Measurements from ENCODE around the gene YEATS4.

YEATS4 gene

GRCh38 chr12:69435644-69436043 is 76.1 kb downstream of the YEATS4 start:
- no peak for DNase-seq (ENCODE audit: low read depth)

- DNase-seq (ENCODE audit: low read depth) = no peak
Observed at GRCh38 chr12:69437073-69437472, 77.5 kb downstream of the YEATS4 start.

DNA sequence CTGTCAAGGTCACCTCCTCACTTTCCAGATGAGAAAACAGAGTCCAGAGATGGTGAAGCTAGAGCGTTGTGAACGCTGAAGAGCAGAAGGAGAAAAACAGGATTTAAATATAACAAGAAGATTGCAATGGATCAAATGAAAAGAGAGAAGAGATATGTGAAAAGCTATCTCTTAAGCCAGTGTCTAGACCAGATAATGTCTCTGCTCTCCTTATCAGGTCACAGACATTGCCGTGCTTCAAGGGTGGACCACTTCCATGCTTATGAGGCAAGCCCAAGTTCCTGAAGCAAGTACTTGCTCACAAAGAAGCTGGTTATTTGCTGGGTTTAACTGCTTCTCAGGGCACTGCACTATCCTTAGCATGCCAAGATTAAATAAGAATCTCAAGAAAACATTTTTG is 79.0 kb downstream of the YEATS4 start:
- no peak for DNase-seq (ENCODE audit: low read depth)

DNA sequence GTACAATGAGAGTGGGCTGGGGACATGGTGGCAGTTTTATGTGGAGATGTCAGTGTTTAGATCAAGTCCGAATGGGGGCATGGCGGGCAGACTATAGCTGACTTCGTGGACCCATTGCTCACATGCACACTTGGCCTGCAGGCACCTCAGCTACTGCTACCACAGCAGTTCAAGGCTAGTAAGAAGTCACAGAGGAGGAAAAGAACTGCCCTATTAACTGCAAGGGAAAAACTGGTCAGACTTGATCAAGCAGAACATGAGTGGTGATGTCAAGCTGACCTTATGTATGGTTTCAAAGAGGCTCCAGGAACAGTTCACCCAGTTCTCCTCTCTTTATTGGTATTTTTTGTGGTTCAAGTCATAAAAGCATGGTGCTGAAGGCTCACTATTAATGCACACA is 80.5 kb downstream of the YEATS4 start:
- DNase-seq (ENCODE audit: low read depth) = no peak
